HG03442 (cell line): ENCODE measurements around the gene RPL35A.
"Not testable (repeated sequence)": the region's sequence is repeated elsewhere in the genome, so short reads cannot be mapped to it uniquely, and the experiment has no call there.

ENCODE experiments used
- ATAC-seq: cut with Tn5 transposase; IDR thresholded peaks from one replicate; pipeline ENCODE4 v1.9.1; 2021; ENCODE audit warnings: mild to moderate bottlenecking, moderate library complexity; ENCODE audit not compliant: unreplicated experiment

Gene RPL35A

GRCh38 chr3:197951392-197951990 is 1.5 kb downstream of the RPL35A start:
- no peak for ATAC-seq

- no peak for ATAC-seq
Observed at GRCh38 chr3:197952440-197952839, 2.5 kb downstream of the RPL35A start.

GRCh38 chr3:197953325-197953724 is 3.3 kb downstream of the RPL35A start:
- ATAC-seq, result no peak

GRCh38 chr3:197953881-197954280 is 3.9 kb downstream of the RPL35A start:
- ATAC-seq, result no peak

- no peak for ATAC-seq
Observed at GRCh38 chr3:197955892-197956477, 6.0 kb downstream of the RPL35A start.

- no peak for ATAC-seq
Observed at GRCh38 chr3:197956626-197956988, 6.6 kb downstream of the RPL35A start.

GRCh38 chr3:197957790-197958133 is 7.8 kb downstream of the RPL35A start:
- ATAC-seq, result no peak

GRCh38 chr3:197958346-197958745 is 8.4 kb downstream of the RPL35A start:
- no peak for ATAC-seq

- ATAC-seq, result not testable (repeated sequence)
Observed at GRCh38 chr3:197958848-197959247, 8.9 kb downstream of the RPL35A start.

GRCh38 chr3:197959500-197959890 is 9.5 kb downstream of the RPL35A start:
- ATAC-seq, result no peak

GRCh38 chr3:197959891-197960693 is 10.1 kb downstream of the RPL35A start, which contains the start of gene LMLN:
Gene LMLN (plus strand): TSS chr3:197960217. CDS start chr3:197960246, 29 bp downstream.
- peak; percentile 96 for ATAC-seq

- ATAC-seq, result no peak
Observed at GRCh38 chr3:197960694-197961581, 10.9 kb downstream of the RPL35A start.

GRCh38 chr3:197961582-197961945 is 11.6 kb downstream of the RPL35A start:
- no peak for ATAC-seq

GRCh38 chr3:197963019-197963637 is 13.1 kb downstream of the RPL35A start:
- ATAC-seq, result no peak

GRCh38 chr3:197967337-197967989 is 17.5 kb downstream of the RPL35A start:
- ATAC-seq, result not testable (repeated sequence)

- no peak for ATAC-seq
Observed at GRCh38 chr3:197970588-197970987, 20.6 kb downstream of the RPL35A start.

- no peak for ATAC-seq
Observed at GRCh38 chr3:197974016-197974415, 24.0 kb downstream of the RPL35A start.

GRCh38 chr3:197975311-197975710 is 25.3 kb downstream of the RPL35A start:
- ATAC-seq, result no peak

GRCh38 chr3:197983076-197983475 is 33.1 kb downstream of the RPL35A start:
- ATAC-seq, result no peak

- ATAC-seq, result no peak
Observed at GRCh38 chr3:197989651-197990050, 39.7 kb downstream of the RPL35A start.
